Activated T-cell treated with anti-CD3 and anti-CD28 coated beads, Interleukin-2, amount 50 U/mL, for 4 hours (primary cell): ENCODE results near the gene KLRG1. TPM values are rescaled to one million over a fixed set of nuclear protein-coding genes. Genes with fewer than 3 reads are reported as not detected.

Experiments
- ATAC-seq, 2 donors: fragments of 200-7000 bp; cut with Tn5 transposase; one replicate each; pipeline ENCODE4 v1.10.0; 2021
- DNase-seq: peaks from one replicate; pipeline ENCODE4 v3.0.0-alpha.2; 2020
- H3K27me3 Mint-ChIP-seq: one replicate; pipeline ENCODE4 v1.8.0; 2021; ENCODE audit warnings: low read depth, mixed read lengths
- H3K36me3 Mint-ChIP-seq: one replicate; pipeline ENCODE4 v1.8.0; 2022; ENCODE audit warnings: mixed read lengths; ENCODE audit not compliant: insufficient read depth
- H3K4me1 Mint-ChIP-seq: one replicate; pipeline ENCODE4 v1.8.0; 2021; ENCODE audit warnings: low read depth, mixed read lengths
- H3K4me3 Mint-ChIP-seq: one replicate; pipeline ENCODE4 v1.8.0; 2021; ENCODE audit warnings: mild to moderate bottlenecking, moderate library complexity, mixed read lengths
- H3K9me3 Mint-ChIP-seq: one replicate; pipeline ENCODE4 v1.8.0; 2021; ENCODE audit warnings: mixed read lengths
- total RNA-seq, 3 donors: library from RNA; stranded (reverse); gene quantifications; one replicate each; pipeline ENCODE4 v1.2.1, GENCODE V29; 2021

The KLRG1 gene
- total RNA-seq, 3 donors from 2014 or later = 2.3 to 7.6 (median 5.4) TPM

- peak; percentile 65 to 69 for ATAC-seq
- peaks cover 12% of the 10 kb centered on the region for H3K36me3 Mint-ChIP-seq
- no peak for DNase-seq
- H3K4me3 Mint-ChIP-seq = no peak overlapping the region
- peaks cover 3% of the 10 kb centered on the region for H3K9me3 Mint-ChIP-seq
- peaks cover 61% of the 10 kb centered on the region for H3K4me1 Mint-ChIP-seq
- no peaks in the 10 kb centered on the region for H3K27me3 Mint-ChIP-seq
Measured at GRCh38 chr12:9040484-9041186, 51.3 kb downstream of the KLRG1 start.

DNA sequence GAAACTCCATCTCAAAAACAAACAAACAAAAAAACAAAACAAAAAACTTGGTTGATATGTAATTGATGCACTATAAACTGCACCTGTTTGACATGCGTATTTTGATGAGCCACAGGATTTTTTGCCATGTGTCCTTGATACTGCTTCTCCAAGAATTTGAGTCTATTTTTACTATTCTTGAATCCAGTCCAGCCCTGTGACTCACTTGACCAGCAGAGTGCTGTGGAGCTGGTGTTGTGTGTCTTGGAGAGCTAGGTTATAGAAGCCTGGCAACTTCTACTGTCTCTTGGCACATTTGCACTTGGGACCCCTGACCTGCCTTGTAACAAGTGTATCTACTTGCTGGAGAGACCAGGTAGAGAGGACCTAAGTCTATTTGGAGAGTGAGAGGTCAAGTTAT lies 52.0 kb downstream of the KLRG1 start:
- Mint-ChIP-seq H3K4me3 (no peak overlapping the region), H3K27me3 (no peaks in the 10 kb centered on the region), H3K4me1 (peaks cover 62% of the 10 kb centered on the region), H3K9me3 (peaks cover 10% of the 10 kb centered on the region), H3K36me3 (peaks cover 14% of the 10 kb centered on the region)
- DNase-seq (no peak), ATAC-seq (no peak)

DNA sequence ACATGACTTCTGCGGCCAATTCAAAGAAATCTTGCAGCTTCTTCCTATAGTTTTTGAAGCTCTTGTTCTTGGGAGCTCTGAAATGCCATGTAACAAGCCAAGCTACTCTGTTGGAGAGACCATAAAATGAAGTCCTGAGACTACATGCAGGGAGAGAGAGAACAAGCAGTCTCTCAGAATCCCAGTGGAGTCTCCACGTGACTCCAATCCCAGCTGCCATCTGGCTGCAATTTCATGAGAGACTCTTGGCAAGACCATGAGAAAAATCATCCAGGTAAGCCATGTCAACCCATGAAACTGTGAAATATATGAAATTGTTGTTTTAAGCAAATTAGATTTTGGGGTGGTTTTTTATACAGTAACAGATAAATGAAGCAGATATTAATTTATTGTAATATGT lies 54.4 kb downstream of the KLRG1 start:
- no peak overlapping the region for H3K4me3 Mint-ChIP-seq
- H3K36me3 Mint-ChIP-seq = peaks cover 14% of the 10 kb centered on the region
- H3K4me1 Mint-ChIP-seq = peaks cover 50% of the 10 kb centered on the region

DNA sequence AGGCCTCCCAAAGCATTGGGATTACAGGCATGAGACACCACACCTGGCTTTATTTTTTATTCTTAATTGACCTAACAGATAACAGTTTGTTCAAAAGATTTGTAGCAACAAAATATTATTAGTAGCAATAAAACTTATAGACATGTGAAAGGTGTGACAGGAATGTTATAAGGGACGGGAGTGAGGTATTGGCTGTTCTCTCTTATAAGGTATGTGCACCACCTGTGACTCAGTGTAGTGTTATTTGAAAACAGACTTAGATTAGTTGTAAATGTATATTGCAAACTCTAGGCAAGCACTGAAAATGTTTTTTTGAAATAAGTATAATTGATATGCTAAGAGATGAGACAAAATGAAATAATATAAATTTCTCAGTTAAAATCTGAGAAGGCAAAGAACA lies 57.8 kb downstream of the KLRG1 start:
- H3K36me3 Mint-ChIP-seq = peaks cover 16% of the 10 kb centered on the region

More for the DNA sequence above, 54.4 kb downstream of the KLRG1 start:
- no peak for DNase-seq
- Mint-ChIP-seq H3K9me3 (peaks cover 11% of the 10 kb centered on the region), H3K27me3 (no peaks in the 10 kb centered on the region)
- ATAC-seq = no peak

GRCh38 chr12:9048930-9049329 lies 59.6 kb downstream of the KLRG1 start:
- no peak overlapping the region for H3K4me3 Mint-ChIP-seq
- peaks cover 11% of the 10 kb centered on the region for H3K9me3 Mint-ChIP-seq
- no peaks in the 10 kb centered on the region for H3K27me3 Mint-ChIP-seq
- H3K4me1 Mint-ChIP-seq = peaks cover 24% of the 10 kb centered on the region
- H3K36me3 Mint-ChIP-seq = peaks cover 12% of the 10 kb centered on the region
- DNase-seq (no peak), ATAC-seq (peak in 1 of 2 donors; percentile 28)

More for the DNA sequence above, 57.8 kb downstream of the KLRG1 start:
- H3K4me3 Mint-ChIP-seq = no peak overlapping the region
- DNase-seq (no peak), ATAC-seq (no peak)
- H3K9me3 Mint-ChIP-seq = peaks cover 11% of the 10 kb centered on the region
- H3K27me3 Mint-ChIP-seq = no peaks in the 10 kb centered on the region
- H3K4me1 Mint-ChIP-seq = peaks cover 33% of the 10 kb centered on the region

DNA sequence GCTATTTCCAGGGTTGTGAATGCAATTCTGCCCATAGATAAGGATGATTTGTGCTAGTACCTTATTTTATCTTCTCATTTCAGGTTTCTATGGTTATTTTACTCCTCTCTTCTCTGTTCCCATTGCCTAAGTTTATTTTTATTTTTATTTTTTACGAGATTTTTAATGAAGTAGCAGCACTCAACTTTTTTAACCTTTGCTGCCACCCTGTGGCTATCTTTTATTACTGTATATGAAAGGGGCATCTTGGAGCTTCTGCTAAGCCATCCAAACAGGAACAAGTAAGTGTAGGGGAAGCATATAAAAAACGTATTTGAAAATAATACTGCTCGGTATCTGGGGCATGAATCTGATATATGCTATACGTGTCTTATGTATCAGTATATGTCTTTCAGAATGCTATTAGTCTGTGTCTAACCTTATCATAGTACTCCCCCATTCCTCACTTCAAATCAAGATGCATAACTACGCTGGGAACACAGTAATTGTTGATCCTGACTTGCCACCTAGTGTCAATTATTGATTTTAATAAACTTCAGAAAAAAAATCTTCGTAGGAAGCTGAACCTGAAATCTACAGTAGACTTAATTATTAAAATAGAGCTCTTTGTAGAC lies 60.3 kb downstream of the KLRG1 start:
- H3K4me1 Mint-ChIP-seq = peaks cover 24% of the 10 kb centered on the region
- peaks cover 11% of the 10 kb centered on the region for H3K9me3 Mint-ChIP-seq
- DNase-seq (no peak), ATAC-seq (peak; percentile 40 to 65)
- peaks cover 10% of the 10 kb centered on the region for H3K36me3 Mint-ChIP-seq
- H3K27me3 Mint-ChIP-seq = no peaks in the 10 kb centered on the region
- no peak overlapping the region for H3K4me3 Mint-ChIP-seq

DNA sequence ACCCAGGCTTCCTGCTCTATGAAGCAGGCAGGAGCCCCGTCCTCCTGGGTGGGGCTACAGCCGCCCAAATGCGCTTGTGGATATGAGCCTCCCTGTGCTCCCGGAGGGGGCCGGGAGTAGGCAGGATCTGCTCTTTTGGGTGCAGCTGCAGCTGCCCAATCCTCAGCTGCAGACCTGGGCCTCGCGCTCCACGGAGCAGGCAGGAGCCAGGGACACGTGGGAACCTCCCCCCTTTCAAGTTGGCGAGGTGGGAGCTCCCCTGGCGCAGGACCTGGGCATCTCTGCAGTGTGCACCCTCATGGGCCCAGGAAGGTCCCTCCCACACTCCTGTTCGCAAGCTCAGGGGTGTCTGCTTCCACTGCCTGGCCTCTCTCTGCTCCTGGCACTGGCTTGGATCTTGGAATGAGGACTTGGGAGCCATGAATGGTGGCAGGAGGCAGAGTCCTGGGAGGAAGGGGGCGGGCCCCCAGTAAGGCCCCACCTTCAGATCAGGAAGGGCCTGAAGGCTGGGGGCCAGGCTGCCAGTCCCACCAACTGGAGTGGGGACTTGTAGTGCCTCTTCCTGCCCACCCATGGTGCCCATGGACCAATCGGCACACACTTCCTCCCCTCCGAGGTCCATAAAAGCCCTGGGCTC lies 61.3 kb downstream of the KLRG1 start:
- ATAC-seq (no peak), DNase-seq (no peak)
- Mint-ChIP-seq H3K4me1 (peaks cover 23% of the 10 kb centered on the region), H3K27me3 (no peaks in the 10 kb centered on the region), H3K9me3 (peaks cover 7% of the 10 kb centered on the region), H3K4me3 (no peak overlapping the region), H3K36me3 (peaks cover 7% of the 10 kb centered on the region)

GRCh38 chr12:9051158-9051550 lies 61.8 kb downstream of the KLRG1 start:
- Mint-ChIP-seq H3K36me3 (peaks cover 4% of the 10 kb centered on the region), H3K4me1 (peaks cover 18% of the 10 kb centered on the region), H3K9me3 (peaks cover 2% of the 10 kb centered on the region), H3K27me3 (no peaks in the 10 kb centered on the region), H3K4me3 (no peak overlapping the region)
- DNase-seq (no peak), ATAC-seq (no peak)

DNA sequence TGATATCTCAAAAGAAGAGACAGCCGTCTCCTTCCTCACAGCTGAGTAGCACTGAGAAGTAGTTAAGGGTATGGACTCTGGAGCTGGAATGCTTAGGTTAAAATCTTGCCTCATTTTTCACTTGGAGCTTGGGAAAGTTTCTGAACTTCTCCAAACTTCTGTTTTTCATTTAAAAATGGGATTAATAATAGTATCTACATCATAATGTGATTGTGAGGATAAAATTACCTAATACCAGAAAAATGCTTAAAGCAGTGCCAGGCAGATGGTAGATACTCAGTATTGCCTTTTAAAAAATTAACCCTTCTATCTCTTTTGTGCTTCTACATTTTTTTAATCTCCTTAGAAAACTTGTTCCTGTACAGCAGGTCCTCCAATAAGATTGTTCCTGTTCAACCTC lies 63.3 kb downstream of the KLRG1 start:
- DNase-seq = no peak
- Mint-ChIP-seq H3K4me3 (no peak overlapping the region), H3K9me3 (no peaks in the 10 kb centered on the region), H3K27me3 (no peaks in the 10 kb centered on the region), H3K36me3 (peaks cover 4% of the 10 kb centered on the region), H3K4me1 (peaks cover 9% of the 10 kb centered on the region)
- no peak for ATAC-seq

Other genes with a start within 250 kb of the KLRG1 start
- not detected for gene A2ML1, start 166.9 kb upstream of the KLRG1 start, total RNA-seq
- 10 to 100 TPM; 10.3 to 15.5 (median 12.1) TPM for gene PHC1, start 75.0 kb upstream of the KLRG1 start, total RNA-seq
- gene M6PR, start 39.9 kb upstream of the KLRG1 start, total RNA-seq = 100 to 1,000 TPM; 192 to 217 (median 203) TPM
- 1 to 10 TPM; 2.1 to 3.2 (median 2.3) TPM for gene A2M, start 126.4 kb downstream of the KLRG1 start, total RNA-seq
- not detected for gene PZP, start 218.8 kb downstream of the KLRG1 start, total RNA-seq